Activated naive CD4-positive, alpha-beta T cell (primary cell): ENCODE measurements around the gene FAM124B.

Source experiments
- DNase-seq, 4 experiments: peaks; one replicate each; lab custom pipeline; 2025; lab: John Stamatoyannopoulos, UW

FAM124B gene

GRCh38 chr2:224381521-224382279 lies 20.2 kb downstream of the FAM124B start:
- no peak for DNase-seq

DNA sequence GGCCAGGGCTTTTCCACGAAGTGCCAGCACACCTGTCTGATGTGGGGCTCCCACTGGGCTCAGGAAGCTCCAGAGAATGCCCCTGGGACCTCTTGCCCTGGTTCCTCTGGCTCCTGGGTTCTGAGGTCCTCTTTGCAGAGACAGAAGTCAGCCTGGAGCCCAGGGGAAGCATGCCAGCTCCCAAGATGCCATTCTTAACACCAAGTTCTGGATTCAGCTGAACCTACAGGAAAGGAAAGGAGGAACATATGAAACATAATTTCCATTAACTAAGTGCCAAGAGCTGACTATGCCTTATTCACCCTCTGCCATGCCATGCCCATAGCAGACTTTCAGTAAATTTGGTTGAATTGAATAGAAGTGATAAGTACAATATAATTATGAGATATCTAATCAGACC lies 21.9 kb downstream of the FAM124B start:
- no peak for DNase-seq

- DNase-seq: no peak
Observed at GRCh38 chr2:224379172-224379571, 22.7 kb downstream of the FAM124B start.

- DNase-seq: no peak
Observed at GRCh38 chr2:224378701-224379097, 23.2 kb downstream of the FAM124B start.

- no peak for DNase-seq
Observed at GRCh38 chr2:224377751-224378700, 23.9 kb downstream of the FAM124B start.

DNA sequence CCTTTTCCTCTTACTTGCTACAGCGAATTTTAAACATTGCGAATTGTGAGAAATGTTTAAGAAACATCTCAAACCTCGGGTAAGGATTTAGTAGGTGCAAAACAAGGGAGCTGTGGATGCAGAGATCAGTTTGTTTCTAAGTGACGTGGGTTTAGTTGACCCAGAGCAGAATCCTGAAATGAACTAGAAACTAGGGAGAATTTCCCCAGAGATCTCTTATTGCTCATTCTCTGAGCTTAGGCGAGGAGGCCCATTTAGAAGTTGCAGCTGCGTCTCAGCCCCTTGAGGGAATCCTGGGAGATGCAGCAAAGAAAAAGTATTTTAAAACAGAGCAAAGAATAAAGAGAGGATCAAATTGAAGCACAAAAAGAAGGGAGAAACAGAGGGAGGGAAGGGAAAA lies 29.3 kb downstream of the FAM124B start:
- DNase-seq: no peak

DNA sequence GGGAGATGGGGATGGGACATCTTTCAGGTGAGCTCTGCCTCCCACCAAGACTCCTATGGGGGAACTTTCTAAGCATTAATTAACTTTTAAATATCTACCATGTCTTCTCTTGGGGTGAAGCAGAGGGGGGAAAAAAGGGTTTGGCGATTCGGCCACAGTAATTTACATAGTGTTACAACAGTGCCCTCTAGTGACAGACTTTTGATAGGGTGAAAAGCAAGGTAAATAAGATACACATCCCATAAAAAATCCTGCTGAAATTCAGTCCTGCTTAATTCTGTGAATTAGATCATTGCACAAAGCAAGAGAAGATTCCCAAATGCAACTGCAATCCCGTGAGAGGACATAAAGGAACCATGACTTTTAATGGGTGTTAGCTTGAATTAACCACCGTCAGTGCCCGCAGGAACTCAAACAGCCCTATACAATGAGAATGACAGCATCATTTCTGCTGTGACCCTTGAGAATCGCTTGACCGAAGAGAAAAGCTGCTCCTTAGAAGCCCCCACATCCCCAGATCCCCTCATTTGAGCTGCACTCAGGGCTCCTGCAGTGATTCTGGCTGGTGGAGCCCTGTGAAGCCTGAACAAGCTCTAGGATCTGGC lies 32.8 kb downstream of the FAM124B start:
- DNase-seq: no peak

- no peak for DNase-seq
Observed at GRCh38 chr2:224366267-224366844, 35.6 kb downstream of the FAM124B start.

GRCh38 chr2:224365331-224365730 lies 36.6 kb downstream of the FAM124B start:
- DNase-seq: no peak

DNA sequence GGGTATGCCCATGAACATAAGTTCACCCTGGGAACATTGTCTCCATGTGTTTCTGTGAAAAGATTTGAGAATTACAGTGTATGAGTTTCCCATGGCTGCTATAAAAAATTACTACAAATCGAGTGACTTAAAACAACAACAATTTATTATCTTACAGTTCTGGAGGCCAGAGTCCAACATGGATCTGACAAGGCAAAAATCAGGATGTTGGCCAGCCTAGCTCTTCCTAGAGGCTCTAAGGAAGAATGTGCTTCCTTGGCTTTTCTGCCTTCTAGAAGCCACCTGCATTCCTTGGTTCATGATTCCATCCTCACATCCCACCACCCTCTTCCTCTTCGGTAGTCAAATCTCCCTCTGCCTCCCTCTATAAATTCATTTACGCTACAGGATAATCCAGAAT lies 38.6 kb downstream of the FAM124B start:
- DNase-seq: no peak

DNA sequence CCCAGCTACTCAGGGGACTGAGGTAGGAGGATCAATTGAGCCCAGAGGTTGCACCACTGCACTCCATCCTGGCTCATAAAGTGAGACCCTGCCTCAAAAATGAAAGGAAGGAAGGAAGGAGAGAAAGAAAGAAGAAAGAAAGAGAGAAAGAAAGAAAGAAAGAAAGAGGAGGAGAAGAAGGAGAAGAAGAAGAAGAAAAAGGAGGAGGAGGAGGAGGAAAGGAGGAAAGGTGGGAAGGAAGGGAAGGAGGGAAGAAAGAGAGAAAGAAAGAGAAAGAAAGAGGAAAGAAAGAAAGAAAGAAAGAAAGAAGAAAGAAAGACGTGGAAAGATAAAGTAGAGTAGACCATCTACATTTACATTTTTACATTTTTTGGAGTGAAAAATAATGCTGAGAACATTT lies 39.8 kb downstream of the FAM124B start:
- no peak for DNase-seq

GRCh38 chr2:224360801-224361251 lies 41.1 kb downstream of the FAM124B start:
- no peak for DNase-seq

GRCh38 chr2:224359569-224359968 lies 42.3 kb downstream of the FAM124B start:
- DNase-seq: no peak

GRCh38 chr2:224357098-224357901 lies 44.6 kb downstream of the FAM124B start:
- peak in 2 of 4 experiments; percentile 5 to 29 for DNase-seq

- DNase-seq: no peak
Observed at GRCh38 chr2:224354632-224355211, 47.2 kb downstream of the FAM124B start.

- no peak for DNase-seq
Observed at GRCh38 chr2:224350703-224351102, 51.2 kb downstream of the FAM124B start.

GRCh38 chr2:224349396-224349795 lies 52.5 kb downstream of the FAM124B start:
- no peak for DNase-seq

- DNase-seq: no peak
Observed at GRCh38 chr2:224347176-224348051, 54.5 kb downstream of the FAM124B start.

- DNase-seq: no peak
Observed at GRCh38 chr2:224345492-224345891, 56.4 kb downstream of the FAM124B start.

DNA sequence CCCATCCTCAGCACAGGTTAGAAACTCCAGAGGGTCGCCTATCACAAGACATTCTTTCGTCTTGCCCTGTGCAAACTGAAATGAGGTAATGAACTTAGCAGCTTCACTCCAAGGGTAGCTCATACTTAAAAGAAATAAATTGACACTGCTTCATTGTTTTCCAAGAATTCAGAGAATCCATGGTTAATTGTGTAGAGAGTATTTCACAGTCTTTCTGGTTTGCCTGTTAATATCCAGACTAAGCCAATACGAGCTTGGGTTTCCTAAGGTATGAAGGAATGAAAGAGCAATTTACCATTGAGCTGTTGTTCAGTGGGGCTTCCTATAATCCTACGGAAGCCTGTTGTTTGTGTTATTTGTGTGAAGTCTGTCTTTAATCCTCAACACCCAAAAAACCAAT lies 58.7 kb downstream of the FAM124B start:
- DNase-seq: no peak
